ENCODE measurements around the gene PEX6. TPM values are rescaled to one million over a fixed set of nuclear protein-coding genes. Genes with fewer than 3 reads are reported as not detected.

Gene PEX6
- total RNA-seq, 2 experiments from 2014 or later: 23.8 to 24.7 TPM

DNA sequence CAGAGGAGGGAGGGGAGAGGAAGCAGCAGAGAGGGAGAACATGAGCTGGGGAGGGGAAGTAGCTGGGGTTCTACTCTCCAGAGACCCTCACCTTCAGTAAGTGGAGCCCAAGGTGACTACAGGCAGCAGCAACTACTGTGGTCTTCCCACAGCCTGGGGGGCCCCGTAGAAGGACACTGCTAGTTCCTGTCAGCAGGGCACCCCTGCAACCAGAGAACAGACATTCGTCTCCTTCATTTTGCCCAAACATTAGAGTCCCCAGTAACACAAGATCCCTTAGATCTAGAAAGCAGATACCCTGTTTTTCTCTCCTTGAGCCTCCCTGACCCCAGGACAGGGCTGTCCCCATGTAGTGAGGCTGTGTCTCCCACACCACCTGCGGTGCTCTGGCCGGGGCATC, 10.2 kb downstream of the PEX6 start:
- Histone ChIP-seq H3K4me2 (ENCODE audit: low read length) (no peak overlapping the region), H4K20me1 (ENCODE audit: insufficient read depth, low read length) (no peaks in the 10 kb centered on the region), H2AFZ (ENCODE audit: low read length) (no peak overlapping the region), H3K36me3 (ENCODE audit: insufficient read depth, low read length) (peaks cover 20% of the 10 kb centered on the region), H3K27ac (ENCODE audit: low read depth, low read length, poor library complexity, severe bottlenecking) (no peak overlapping the region), H3K4me3 (ENCODE audit: low read depth, low read length, poor library complexity, severe bottlenecking) (no peak overlapping the region), H3K9me2 (ENCODE audit: insufficient read depth, low read length) (no peaks in the 10 kb centered on the region), H3K79me2 (ENCODE audit: insufficient read depth, low read depth, low read length) (no peaks in the 10 kb centered on the region), H3K9me3 (ENCODE audit: low read length) (no peaks in the 10 kb centered on the region), H3K4me1 (ENCODE audit: insufficient read depth, low read length, poor library complexity, severe bottlenecking) (no peaks in the 10 kb centered on the region)
- TF ChIP-seq, protein P1, sequence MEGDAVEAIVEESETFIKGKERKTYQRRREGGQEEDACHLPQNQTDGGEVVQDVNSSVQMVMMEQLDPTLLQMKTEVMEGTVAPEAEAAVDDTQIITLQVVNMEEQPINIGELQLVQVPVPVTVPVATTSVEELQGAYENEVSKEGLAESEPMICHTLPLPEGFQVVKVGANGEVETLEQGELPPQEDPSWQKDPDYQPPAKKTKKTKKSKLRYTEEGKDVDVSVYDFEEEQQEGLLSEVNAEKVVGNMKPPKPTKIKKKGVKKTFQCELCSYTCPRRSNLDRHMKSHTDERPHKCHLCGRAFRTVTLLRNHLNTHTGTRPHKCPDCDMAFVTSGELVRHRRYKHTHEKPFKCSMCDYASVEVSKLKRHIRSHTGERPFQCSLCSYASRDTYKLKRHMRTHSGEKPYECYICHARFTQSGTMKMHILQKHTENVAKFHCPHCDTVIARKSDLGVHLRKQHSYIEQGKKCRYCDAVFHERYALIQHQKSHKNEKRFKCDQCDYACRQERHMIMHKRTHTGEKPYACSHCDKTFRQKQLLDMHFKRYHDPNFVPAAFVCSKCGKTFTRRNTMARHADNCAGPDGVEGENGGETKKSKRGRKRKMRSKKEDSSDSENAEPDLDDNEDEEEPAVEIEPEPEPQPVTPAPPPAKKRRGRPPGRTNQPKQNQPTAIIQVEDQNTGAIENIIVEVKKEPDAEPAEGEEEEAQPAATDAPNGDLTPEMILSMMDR (conservative IDR thresholded peaks at IDR 0.05; ENCODE audit: low read length): no peak
- no peak for TF ChIP-seq EZH2phosphoT487 (IDR thresholded peaks at IDR 0.05; ENCODE audit: borderline replicate concordance, low read depth, low read length)
- CTCF ChIA-PET (ENCODE audit: unreplicated experiment): no interaction called here
- DNase-seq (ENCODE audit: low spot score): no peak
- intact Hi-C loops (cut with micrococcal nuclease; ENCODE audit: unreplicated experiment): no loop called here
- BruUV-seq (replicated peaks): no TSS peak
- POLR2A ChIA-PET: interaction anchor here (0.6 kb wide), 1 partner anchor 65 kb away, joined by 3 read pairs; no protein-coding TSS in a partner anchor

- no peak overlapping the region for H3K27ac ChIP-seq (ENCODE audit: low read depth, low read length, poor library complexity, severe bottlenecking)
- no peak for TF ChIP-seq EZH2phosphoT487 (IDR thresholded peaks at IDR 0.05; ENCODE audit: borderline replicate concordance, low read depth, low read length)
- TF ChIP-seq, protein P1 (conservative IDR thresholded peaks at IDR 0.05; ENCODE audit: low read length): no peak
- H2AFZ ChIP-seq (ENCODE audit: low read length): no peak overlapping the region
- H3K79me2 ChIP-seq (ENCODE audit: insufficient read depth, low read depth, low read length): no peaks in the 10 kb centered on the region
- BruUV-seq (replicated peaks): no TSS peak
- H3K4me3 ChIP-seq (ENCODE audit: low read depth, low read length, poor library complexity, severe bottlenecking): no peak overlapping the region
- no peak for DNase-seq (ENCODE audit: low spot score)
- POLR2A ChIA-PET: no interaction called here
- no peaks in the 10 kb centered on the region for H3K9me2 ChIP-seq (ENCODE audit: insufficient read depth, low read length)
- peaks cover 20% of the 10 kb centered on the region; the same call in 1 of the 2 replicates for H3K36me3 ChIP-seq (ENCODE audit: insufficient read depth, low read length)
- intact Hi-C loops (cut with micrococcal nuclease; ENCODE audit: unreplicated experiment): no loop called here
- no peaks in the 10 kb centered on the region for H4K20me1 ChIP-seq (ENCODE audit: insufficient read depth, low read length)
- no peaks in the 10 kb centered on the region for H3K9me3 ChIP-seq (ENCODE audit: low read length)
- H3K4me2 ChIP-seq (ENCODE audit: low read length): no peak overlapping the region
- CTCF ChIA-PET (ENCODE audit: unreplicated experiment): no interaction called here
- H3K4me1 ChIP-seq (ENCODE audit: insufficient read depth, low read length, poor library complexity, severe bottlenecking): no peaks in the 10 kb centered on the region
These were observed 10.8 kb downstream of the PEX6 start for GRCh38 chr6:42968126-42968701.

DNA sequence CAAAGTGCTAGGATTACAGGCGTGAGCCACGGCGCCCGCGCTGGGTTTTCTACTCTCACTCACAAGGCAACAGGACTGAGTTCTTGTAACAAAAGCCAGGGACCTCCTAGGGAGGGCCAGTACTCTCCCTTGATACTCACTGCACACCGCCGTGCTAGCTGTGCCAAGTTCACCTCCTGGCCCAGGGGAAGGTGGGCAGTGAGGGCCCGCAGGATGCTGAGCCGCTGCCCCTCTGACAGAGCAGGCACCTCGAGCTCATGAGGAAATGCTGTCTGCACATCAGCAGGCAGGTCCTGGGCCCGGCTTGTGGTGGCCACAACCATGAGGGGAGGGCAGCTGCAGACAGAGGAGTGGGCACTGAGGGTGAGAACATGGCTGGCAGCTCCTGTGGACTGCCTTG, 11.8 kb downstream of the PEX6 start:
- H3K36me3 ChIP-seq (ENCODE audit: insufficient read depth, low read length): peaks cover 20% of the 10 kb centered on the region; the same call in 1 of the 2 replicates
- no peaks in the 10 kb centered on the region for H4K20me1 ChIP-seq (ENCODE audit: insufficient read depth, low read length)
- no TSS peak for BruUV-seq (replicated peaks)
- TF ChIP-seq, protein P1 (conservative IDR thresholded peaks at IDR 0.05; ENCODE audit: low read length): no peak
- no peak for TF ChIP-seq EZH2phosphoT487 (IDR thresholded peaks at IDR 0.05; ENCODE audit: borderline replicate concordance, low read depth, low read length)
- no peaks in the 10 kb centered on the region for H3K79me2 ChIP-seq (ENCODE audit: insufficient read depth, low read depth, low read length)
- H3K4me3 ChIP-seq (ENCODE audit: low read depth, low read length, poor library complexity, severe bottlenecking): no peak overlapping the region
- no peak overlapping the region for H3K27ac ChIP-seq (ENCODE audit: low read depth, low read length, poor library complexity, severe bottlenecking)
- H2AFZ ChIP-seq (ENCODE audit: low read length): no peak overlapping the region
- no peaks in the 10 kb centered on the region for H3K4me1 ChIP-seq (ENCODE audit: insufficient read depth, low read length, poor library complexity, severe bottlenecking)
- no peak for DNase-seq (ENCODE audit: low spot score)
- ChIA-PET POLR2A (interaction anchor here (0.5 kb wide), 1 partner anchor 57 kb away, joined by 4 read pairs; no protein-coding TSS in a partner anchor), CTCF (ENCODE audit: unreplicated experiment) (interaction anchor here (0.5 kb wide), 1 partner anchor 176 kb away, joined by 3 read pairs; no protein-coding TSS in a partner anchor)
- H3K9me2 ChIP-seq (ENCODE audit: insufficient read depth, low read length): no peaks in the 10 kb centered on the region
- intact Hi-C loops (cut with micrococcal nuclease; ENCODE audit: unreplicated experiment): no loop called here
- H3K9me3 ChIP-seq (ENCODE audit: low read length): no peaks in the 10 kb centered on the region
- no peak overlapping the region for H3K4me2 ChIP-seq (ENCODE audit: low read length)
